Epidermal melanocyte (primary cell): ENCODE data around the gene DNASE1L1.
A peak's percentile ranks its signal among the peaks of the same experiment; 100 is the strongest.
"Not testable (repeated sequence)": the region's sequence is repeated elsewhere in the genome, so short reads cannot be mapped to it uniquely, and the experiment has no call there.

Source experiments
- DNase-seq: peaks from one replicate; pipeline ENCODE4 v3.0.0; 2011; ENCODE audit warnings: low spot score; ENCODE audit not compliant: insufficient read length

DNASE1L1 gene

GRCh38 chrX:154404625-154405192, 4.3 kb downstream of the DNASE1L1 start:
- no peak for DNase-seq

- DNase-seq = no peak
Observed at GRCh38 chrX:154403858-154404257, 5.2 kb downstream of the DNASE1L1 start.

GRCh38 chrX:154403192-154403591, 5.9 kb downstream of the DNASE1L1 start:
- DNase-seq = no peak

GRCh38 chrX:154402622-154403127, 6.4 kb downstream of the DNASE1L1 start:
- DNase-seq = no peak

- DNase-seq = no peak
Observed at GRCh38 chrX:154401918-154402621, 7.0 kb downstream of the DNASE1L1 start.

- DNase-seq = no peak
Observed at GRCh38 chrX:154401045-154401799, 7.8 kb downstream of the DNASE1L1 start.

- DNase-seq = not testable (repeated sequence)
Observed at GRCh38 chrX:154400369-154400817, 8.7 kb downstream of the DNASE1L1 start.

GRCh38 chrX:154399527-154400368, 9.3 kb downstream of the DNASE1L1 start:
- DNase-seq = no peak

- DNase-seq = peak; percentile 28
Observed at GRCh38 chrX:154398668-154399526, 10.2 kb downstream of the DNASE1L1 start.

GRCh38 chrX:154397888-154398667, 11.0 kb downstream of the DNASE1L1 start, which contains the start of gene RPL10:
Gene RPL10, plus strand, starts transcription at chrX:154398377. Its CDS starts 143 bp downstream, at chrX:154398520.
- DNase-seq = peak; percentile 92

- DNase-seq = peak; percentile 29
Observed at GRCh38 chrX:154396973-154397887, 11.8 kb downstream of the DNASE1L1 start.

- not testable (repeated sequence) for DNase-seq
Observed at GRCh38 chrX:154396363-154396762, 12.7 kb downstream of the DNASE1L1 start.

- DNase-seq = not testable (repeated sequence)
Observed at GRCh38 chrX:154389812-154390747, 19.0 kb downstream of the DNASE1L1 start.

GRCh38 chrX:154388649-154389048, 20.4 kb downstream of the DNASE1L1 start:
- DNase-seq = not testable (repeated sequence)

- not testable (repeated sequence) for DNase-seq
Observed at GRCh38 chrX:154388094-154388493, 21.0 kb downstream of the DNASE1L1 start.

- no peak for DNase-seq
Observed at GRCh38 chrX:154384284-154384892, 24.7 kb downstream of the DNASE1L1 start.
